GM19238 (cell line): ENCODE results near the gene FUBP1.
"Not testable (repeated sequence)": the region's sequence is repeated elsewhere in the genome, so short reads cannot be mapped to it uniquely, and the experiment has no call there.

Experiments
- DNase-seq: peaks from one replicate; pipeline ENCODE4 v3.0.0; 2011; ENCODE audit warnings: low spot score; ENCODE audit not compliant: insufficient read length

The FUBP1 gene

GRCh38 chr1:77989744-77990143 lies 10.9 kb upstream of the FUBP1 start:
- no peak for DNase-seq

DNA sequence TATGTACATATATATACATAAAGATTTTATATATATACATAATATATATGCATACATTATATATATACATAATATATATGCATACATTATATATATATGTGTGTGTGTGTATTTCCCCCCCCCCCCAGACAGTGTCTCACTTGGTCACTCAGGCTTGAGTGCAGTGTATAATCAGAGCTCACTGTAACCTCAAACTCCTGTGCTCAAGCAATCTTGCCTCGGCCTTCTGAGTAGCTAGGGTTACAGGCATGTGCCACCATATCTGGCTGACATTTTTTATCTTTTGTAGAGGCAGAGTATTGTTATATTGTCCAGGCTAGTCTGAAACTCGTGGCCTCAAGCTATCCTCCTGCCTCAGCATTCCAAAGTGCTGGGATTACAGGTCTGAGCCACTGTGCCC lies 9.0 kb upstream of the FUBP1 start:
- no peak for DNase-seq

- DNase-seq = no peak
Measured at GRCh38 chr1:77986810-77987209, 7.9 kb upstream of the FUBP1 start.

- no peak for DNase-seq
Measured at GRCh38 chr1:77984629-77985028, 5.8 kb upstream of the FUBP1 start.

DNA sequence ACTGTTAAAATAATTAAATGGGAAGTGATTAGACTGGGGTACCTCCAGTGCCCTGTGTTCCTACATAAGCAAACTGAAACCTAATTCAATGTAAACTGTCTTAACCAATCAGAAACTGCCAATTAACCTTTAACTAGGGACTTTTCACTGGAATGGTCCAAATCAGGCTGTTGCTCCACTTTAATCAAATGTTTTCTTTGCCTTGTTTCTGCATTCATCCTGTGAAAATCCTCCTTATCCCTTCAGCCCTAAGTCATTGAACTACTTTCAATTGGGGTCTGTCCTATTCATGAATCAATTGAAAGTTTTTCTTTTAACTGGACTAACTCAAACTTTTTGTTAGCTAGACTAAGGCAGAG lies 5.1 kb upstream of the FUBP1 start:
- DNase-seq = no peak

DNA sequence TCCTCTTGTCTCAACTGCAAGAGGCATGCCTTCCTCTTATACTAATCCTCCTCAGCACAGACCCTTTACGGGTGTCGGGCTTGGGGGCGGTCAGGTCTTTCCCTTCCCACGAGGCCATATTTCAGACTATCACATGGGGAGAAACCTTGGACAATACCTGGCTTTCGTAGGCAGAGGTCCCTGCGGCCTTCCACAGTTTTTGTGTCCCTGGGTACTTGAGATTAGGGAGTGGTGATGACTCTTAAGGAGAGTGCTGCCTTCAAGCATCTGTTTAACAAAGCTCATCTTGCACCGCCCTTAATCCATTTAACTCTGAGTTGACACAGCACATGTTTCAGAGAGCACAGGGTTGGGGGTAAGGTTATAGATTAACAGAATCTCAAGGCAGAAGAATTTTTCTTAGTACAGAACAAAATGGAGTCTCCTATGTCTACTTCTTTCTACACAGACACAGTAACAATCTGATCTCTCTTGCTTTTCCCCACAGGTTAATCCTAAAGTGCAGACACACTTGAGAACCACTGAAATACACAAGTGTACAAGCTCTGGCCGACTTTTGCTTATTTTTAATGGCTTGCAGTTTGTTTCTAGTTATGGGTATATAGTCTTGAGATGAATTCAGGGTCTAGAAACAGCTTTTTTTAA lies 4.6 kb upstream of the FUBP1 start:
- not testable (repeated sequence) for DNase-seq

DNA sequence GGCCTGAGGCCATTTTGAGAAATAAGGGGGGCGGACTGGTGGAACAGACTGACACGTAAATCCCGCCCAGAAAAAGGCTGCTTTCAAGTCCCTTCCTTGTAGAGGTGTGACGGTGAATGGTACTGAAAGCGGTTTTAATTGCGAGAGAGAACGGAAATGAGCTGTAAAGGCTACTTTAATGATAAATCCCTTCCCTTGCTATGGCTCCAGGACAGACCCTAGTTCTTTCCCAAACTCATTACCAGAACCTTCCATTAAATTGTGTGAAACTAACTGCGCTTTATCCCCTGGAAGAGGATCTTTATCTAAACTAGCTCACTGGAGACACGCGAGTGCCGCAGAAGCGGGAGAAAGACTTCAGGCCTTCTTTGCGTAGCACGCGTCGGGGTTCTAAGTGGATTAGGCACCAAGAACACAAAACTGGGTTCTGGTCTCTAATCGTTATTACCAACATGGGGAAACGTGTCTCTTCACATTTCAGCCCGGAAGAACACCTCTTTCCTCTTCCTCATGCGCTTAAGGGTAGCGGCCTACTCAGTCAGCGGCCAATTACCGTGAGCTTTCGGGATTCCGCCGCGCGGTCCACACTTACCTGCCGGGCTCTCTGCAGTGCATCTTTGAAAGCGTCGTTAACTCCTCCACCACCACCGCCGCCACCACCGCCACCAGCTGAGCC lies 441 bp downstream of the FUBP1 start:
- DNase-seq = peak; percentile 45

DNA sequence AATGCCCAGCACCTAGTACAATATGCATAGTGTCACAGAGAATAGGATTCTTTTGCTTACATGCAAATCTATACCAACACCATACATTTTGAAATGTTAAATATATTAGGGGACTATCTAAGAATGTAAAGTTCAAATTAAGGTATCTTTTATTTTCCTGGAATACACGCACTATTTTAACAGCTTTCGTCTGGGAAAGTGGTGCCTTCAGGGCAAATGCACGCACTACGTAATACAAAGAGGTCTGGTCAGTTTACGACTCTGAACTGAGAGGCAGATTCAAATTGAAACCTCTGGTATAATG lies 931 bp downstream of the FUBP1 start:
- no peak for DNase-seq

DNA sequence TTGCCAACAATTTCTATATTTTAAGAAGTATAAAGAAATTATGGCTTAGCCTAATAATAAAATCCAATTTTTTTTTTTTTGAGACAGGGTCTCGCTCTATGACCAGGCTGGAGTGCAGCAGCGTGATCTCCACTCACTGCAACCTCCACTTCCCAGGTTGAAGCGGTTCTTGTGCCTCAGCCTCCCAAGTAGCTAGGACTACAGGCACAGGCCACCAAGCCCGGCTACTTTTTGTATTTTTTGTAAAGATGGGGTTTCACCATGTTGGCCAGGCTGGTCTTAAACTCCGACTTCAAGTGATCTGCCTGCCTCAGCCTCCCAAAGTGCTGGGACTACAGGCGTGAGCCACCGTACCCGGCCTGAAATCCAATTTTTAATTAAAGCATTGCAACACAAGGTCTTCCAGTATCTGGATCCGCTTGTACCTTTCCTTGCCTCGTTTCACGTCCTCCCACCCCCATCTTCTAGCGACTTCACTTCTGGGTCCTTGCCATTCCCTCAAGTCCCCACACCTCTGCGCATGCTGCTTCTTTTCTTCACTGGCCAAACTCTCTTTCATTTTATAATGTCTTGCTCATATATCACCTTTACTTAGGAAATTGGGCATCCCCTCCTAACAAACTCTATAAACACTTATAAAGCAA lies 2.3 kb downstream of the FUBP1 start:
- no peak for DNase-seq

GRCh38 chr1:77975907-77976306 lies 3.0 kb downstream of the FUBP1 start:
- DNase-seq = no peak

- DNase-seq = no peak
Measured at GRCh38 chr1:77975386-77975785, 3.5 kb downstream of the FUBP1 start.

DNA sequence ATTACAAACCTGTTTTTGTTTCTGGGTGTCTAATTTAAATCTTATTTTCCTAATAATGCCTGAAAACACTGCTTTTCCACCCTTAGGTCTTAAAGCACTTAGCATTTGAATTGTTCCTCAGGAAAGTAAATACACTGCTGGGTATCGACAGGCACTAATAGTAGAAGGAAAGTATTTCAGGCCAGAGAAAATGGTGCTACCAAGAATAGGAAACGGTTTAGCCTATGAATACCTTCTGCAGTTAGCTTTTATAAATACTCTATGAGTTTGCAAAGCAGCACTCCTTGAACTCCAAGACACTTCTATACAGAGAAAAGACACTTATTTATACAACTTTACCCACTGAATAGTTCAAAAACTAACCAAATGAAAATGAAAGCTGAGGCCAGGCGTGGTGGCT lies 6.8 kb downstream of the FUBP1 start:
- no peak for DNase-seq

- no peak for DNase-seq
Measured at GRCh38 chr1:77970192-77970591, 8.7 kb downstream of the FUBP1 start.

GRCh38 chr1:77966291-77966690 lies 12.6 kb downstream of the FUBP1 start:
- DNase-seq = no peak

GRCh38 chr1:77961392-77961791 lies 17.5 kb downstream of the FUBP1 start:
- no peak for DNase-seq

DNA sequence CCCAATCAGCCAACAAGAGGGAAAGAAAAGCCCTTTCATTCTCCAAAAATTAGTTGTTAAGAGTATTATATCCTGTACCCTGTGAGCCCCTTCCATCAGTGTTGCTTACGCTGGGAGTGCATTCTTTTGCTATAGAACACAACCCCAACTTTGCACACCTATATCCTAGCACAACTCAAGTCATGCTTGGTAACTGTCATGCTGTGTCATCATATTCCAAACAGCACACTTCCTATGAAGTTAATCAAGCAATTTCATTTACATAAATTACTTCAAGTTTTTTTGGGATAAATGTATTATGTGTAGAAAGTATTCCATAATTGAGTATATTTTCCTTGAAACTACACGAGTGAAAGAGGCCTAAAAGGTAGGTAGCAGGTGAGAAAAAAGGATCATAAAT lies 20.0 kb downstream of the FUBP1 start:
- no peak for DNase-seq

- DNase-seq = no peak
Measured at GRCh38 chr1:77958391-77958790, 20.5 kb downstream of the FUBP1 start.

DNA sequence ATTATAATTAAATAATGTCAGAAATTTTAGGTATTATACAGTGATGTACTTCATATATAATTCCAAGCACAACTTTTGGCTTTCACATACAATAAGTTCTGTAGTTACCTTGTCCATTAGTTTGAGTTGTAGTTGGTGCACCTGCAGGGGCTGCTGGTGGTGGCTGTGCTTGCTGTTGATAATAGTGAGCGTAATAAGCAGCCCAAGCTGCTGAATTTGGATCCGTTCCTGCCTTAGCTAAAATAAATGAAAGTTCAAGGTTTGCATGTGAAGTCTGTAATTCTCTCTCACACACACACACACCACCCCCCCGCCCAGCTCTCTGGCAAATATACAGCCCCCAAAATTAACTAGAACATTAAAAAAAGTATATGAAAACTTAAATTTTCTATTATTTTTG lies 22.4 kb downstream of the FUBP1 start:
- no peak for DNase-seq

- no peak for DNase-seq
Measured at GRCh38 chr1:77955709-77956108, 23.2 kb downstream of the FUBP1 start.

DNA sequence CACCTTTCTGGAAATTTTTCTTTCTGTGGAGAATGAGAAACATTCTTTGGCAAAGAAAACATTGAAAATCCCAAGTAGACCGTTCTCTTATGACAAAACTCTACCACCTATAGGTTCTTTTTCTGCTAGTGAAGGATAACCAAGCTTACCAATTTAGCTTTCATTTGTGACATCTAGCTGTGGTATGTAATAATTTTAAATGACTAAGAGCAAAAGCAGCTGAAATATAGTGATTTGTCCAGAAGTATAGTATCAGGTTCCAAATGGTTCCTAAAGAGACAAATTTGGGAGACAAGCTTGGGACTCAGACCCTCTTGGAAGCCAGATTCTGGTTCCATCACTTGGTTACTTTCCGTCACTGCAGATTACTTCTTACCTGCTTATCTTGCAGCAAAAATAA lies 24.4 kb downstream of the FUBP1 start:
- DNase-seq = no peak

- DNase-seq = no peak
Measured at GRCh38 chr1:77953907-77954306, 25.0 kb downstream of the FUBP1 start.

DNA sequence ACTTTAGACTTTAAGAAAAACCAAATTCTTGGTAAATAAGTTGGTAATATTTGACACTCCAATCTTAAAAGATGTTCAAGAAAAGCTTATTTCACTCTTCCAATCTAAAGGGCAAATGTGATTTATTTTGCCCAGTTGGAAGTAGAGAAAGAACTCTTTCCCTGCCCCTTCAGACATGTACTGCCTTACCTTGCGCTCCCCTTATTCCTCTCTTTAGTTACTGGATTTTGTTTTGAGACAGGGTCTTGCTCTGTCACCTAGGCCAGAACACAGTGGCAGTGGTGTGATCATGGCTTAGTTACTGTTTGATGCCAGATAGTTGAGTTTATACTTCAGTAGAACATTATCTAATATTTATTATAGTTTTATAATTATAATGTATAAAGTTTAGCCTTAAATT lies 27.5 kb downstream of the FUBP1 start:
- DNase-seq = no peak

DNA sequence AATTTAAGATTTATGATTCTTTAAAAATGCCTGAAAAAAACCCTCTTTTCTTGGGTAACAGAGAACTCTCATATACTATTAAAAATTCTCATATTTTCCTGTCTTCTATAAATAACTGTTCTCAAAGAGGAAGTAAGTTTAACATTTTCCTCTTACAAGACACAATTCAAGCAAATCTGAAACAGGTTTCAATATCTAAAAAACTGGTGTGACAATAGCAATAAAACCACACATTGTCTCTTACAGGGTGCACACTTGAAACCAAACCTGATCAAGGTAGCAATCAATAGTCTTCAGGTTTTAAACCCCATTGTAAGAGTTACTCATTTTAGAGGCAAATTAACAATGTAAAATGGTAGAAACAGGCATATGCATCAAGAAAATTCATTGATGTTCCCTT lies 28.0 kb downstream of the FUBP1 start:
- DNase-seq = no peak
